PFSK-1 (cell line): Measurements from ENCODE around the gene SPP2.

Experiments used
- FOXP2 ChIP-seq: optimal IDR thresholded peaks from 2 replicates; pipeline ENCODE3; 2011; ENCODE audit warnings: borderline replicate concordance, control low read depth, inconsistent platforms; ENCODE audit not compliant: insufficient read depth; ENCODE audit errors: extremely low read length, extremely low read depth
- POLR2AphosphoS5 ChIP-seq: IDR thresholded peaks from 2 replicates; pipeline ENCODE4 v1.6.1; 2012; ENCODE audit warnings: low read depth, mild to moderate bottlenecking, control low read depth, low read length, moderate library complexity
- SIN3A ChIP-seq: IDR thresholded peaks from 2 replicates; pipeline ENCODE4 v1.6.1; 2012; ENCODE audit warnings: mild to moderate bottlenecking, low read length, moderate library complexity, borderline replicate concordance; ENCODE audit not compliant: insufficient read depth
- TAF1 ChIP-seq: IDR thresholded peaks from 2 replicates; pipeline ENCODE4 v1.6.1; 2012; ENCODE audit warnings: low read length, control low read depth, borderline replicate concordance; ENCODE audit not compliant: insufficient read depth
- TF ChIP-seq, protein P1 (sequence below), 2 experiments: IDR thresholded peaks; 2 replicates each; pipeline versions ENCODE4 v1.6.1 to v1.8.0; 2011 to 2012; ENCODE audit warnings: low read depth in 2 of 2, low read length in 2 of 2, control low read depth in 1 of 2, inconsistent platforms in 1 of 2, mild to moderate bottlenecking in 1 of 2, moderate library complexity in 1 of 2; ENCODE audit not compliant: insufficient read depth in 1 of 2

DNA sequence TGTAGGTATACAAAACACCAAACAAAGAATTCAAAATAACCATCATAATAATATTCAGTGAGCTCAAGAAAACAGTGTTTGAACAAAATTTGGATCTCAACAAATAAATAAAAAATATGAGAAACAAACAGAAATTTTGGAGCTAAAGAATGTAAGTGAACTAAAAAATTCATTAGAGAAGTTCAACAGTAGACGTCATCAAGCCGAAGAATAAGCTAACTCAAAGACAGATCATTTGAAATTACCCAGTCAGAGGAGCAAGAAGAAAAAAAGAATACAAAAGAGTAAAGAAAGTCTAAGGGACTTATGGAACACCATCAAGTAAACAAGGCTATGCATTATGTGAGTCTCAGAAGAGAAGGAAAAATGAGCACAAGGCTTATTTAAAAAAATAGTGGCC, 16.6 kb upstream of the SPP2 start:
- TF ChIP-seq POLR2AphosphoS5: no peak
- TF ChIP-seq TAF1: no peak
- TF ChIP-seq, protein P1, sequence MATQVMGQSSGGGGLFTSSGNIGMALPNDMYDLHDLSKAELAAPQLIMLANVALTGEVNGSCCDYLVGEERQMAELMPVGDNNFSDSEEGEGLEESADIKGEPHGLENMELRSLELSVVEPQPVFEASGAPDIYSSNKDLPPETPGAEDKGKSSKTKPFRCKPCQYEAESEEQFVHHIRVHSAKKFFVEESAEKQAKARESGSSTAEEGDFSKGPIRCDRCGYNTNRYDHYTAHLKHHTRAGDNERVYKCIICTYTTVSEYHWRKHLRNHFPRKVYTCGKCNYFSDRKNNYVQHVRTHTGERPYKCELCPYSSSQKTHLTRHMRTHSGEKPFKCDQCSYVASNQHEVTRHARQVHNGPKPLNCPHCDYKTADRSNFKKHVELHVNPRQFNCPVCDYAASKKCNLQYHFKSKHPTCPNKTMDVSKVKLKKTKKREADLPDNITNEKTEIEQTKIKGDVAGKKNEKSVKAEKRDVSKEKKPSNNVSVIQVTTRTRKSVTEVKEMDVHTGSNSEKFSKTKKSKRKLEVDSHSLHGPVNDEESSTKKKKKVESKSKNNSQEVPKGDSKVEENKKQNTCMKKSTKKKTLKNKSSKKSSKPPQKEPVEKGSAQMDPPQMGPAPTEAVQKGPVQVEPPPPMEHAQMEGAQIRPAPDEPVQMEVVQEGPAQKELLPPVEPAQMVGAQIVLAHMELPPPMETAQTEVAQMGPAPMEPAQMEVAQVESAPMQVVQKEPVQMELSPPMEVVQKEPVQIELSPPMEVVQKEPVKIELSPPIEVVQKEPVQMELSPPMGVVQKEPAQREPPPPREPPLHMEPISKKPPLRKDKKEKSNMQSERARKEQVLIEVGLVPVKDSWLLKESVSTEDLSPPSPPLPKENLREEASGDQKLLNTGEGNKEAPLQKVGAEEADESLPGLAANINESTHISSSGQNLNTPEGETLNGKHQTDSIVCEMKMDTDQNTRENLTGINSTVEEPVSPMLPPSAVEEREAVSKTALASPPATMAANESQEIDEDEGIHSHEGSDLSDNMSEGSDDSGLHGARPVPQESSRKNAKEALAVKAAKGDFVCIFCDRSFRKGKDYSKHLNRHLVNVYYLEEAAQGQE (IDR thresholded peaks at IDR 0.05; ENCODE audit: insufficient read depth in 1 of 2, low read depth in 2 of 2, low read length in 2 of 2): no peak
- no peak for TF ChIP-seq SIN3A
- no peak for TF ChIP-seq FOXP2
